COLO829 (cell line): Measurements from ENCODE around the gene TMEM208.

Experiments
- DNase-seq: peaks from one replicate; pipeline ENCODE4 v3.0.0; 2012; ENCODE audit warnings: low spot score

The TMEM208 gene

DNA sequence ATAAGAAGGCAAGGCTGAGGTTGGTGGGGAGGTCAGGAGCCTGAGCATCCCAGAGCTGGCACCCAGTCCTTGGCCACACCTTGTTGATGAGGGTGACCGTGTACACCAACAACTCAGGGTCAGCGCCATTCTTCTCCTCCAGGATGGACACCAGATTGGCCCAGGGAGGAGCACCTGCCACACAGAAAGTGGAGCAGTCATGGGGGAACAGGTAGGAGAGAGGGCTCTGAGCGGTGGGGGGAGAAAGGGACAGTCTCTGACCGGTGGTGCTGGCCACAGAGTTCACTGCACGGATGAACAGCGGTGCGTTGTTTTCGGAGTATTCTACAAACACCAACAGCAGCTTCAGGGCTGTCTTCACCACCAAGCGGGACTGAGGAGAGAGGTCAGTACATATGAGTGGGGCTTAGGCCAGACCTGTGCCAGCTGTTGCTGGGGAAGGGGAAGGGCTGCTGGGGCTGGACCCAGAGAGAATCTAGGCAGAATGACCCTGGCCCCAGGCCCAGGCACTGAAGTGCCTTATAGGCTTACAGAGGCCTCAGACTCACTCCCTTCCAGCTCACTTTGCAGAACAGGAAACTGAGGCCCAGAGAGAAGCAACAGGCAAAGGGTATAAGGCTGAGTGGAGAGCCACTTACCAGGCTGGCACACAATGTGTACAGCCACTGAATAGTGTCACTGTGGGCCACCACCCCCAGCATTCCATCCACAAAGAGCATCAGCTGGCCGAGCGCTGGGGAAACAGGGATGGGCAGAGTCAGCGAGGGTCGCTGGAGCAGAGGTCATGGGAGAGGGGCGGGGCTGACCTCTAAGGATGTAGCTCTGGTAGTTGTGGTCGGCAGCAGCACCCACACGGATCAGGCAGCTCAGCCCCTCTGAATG, 10.7 kb downstream of the TMEM208 start:
- no peak for DNase-seq

- no peak for DNase-seq
These were observed 11.3 kb downstream of the TMEM208 start for GRCh38 chr16:67238278-67238575.

GRCh38 chr16:67238806-67239470, 12.0 kb downstream of the TMEM208 start:
- no peak for DNase-seq

DNA sequence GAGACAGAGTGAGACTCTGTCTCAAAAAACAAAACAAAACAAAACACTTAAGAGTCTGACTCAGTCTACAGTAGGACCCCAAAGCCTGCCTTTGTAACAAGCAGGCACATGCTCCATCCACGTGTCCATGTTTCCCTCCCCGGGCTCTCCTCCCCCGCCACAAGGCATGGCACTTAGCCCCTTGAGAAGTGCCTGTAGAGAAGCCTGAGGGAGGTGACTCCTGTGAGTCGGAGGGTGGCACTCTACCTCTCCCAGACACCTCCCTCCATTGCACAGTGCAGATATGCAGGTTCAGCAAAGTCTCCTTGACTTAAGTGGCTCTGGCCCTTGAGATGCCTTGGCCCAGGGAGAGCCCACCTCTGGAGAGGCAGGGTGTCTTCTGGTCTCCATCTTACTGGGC, 13.6 kb downstream of the TMEM208 start:
- DNase-seq = no peak

GRCh38 chr16:67241008-67241900, 14.3 kb downstream of the TMEM208 start:
- peak; percentile 63 for DNase-seq

GRCh38 chr16:67242138-67242730, 15.3 kb downstream of the TMEM208 start:
- no peak for DNase-seq

- DNase-seq = no peak
These were observed 16.6 kb downstream of the TMEM208 start for GRCh38 chr16:67243481-67243880.

DNA sequence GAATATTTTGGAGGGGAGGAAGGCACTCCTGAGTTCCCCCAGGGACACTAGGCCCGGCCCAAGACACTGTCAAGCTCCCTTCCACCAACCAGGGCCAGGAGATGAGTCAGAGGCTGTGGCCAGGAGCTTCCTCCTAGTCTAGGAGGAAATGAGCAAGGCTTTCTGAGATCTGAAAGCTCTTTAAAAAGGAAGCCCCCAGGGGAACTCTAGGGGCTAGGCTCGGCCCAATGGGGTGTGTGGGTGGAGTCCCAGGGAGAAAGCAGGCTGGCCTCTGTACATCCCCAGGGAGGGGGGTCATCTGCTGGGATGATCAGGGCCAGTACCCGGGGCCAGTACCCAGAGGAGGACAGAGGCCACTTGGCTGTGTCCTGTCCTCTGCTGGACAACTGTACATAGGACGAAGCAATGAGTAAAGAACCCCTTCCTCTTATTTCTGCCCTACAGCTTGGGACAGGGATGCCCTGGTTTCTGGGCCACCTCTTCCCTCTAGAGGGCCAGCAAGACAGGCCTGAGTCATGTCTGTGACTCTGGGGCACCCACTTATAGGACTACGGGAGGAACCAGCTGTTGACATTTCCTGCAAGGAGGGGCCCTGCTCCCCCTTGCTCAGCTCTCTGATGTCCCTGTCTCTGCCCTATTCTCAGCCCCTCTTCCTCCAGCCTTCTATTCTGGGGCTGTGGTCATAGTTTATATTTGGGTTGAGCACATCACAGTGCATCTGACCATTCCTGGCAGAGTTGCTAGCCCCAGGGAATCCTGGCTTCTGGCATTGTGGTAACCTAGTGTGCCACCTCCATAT, 17.7 kb downstream of the TMEM208 start:
- peak; percentile 71 for DNase-seq

DNA sequence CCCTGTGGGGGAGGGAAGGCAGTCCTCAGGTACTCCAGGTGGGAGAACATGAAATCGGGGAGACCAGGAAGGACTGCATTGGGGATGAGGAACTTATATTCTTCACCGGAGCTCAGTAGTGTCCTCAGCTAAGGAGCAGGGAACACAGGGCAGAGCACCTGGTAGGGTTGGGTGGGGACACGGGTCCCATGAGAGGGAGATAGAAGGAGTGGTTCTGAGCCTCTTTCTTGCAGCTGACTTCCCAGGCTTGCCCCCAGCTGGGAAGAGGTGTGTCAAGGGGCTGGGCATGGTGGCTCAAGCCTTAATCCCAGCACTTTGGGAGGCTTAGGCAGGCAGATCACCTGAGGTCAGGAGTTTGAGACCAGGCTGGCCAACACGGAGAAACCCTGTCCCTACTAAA, 18.3 kb downstream of the TMEM208 start:
- no peak for DNase-seq

DNA sequence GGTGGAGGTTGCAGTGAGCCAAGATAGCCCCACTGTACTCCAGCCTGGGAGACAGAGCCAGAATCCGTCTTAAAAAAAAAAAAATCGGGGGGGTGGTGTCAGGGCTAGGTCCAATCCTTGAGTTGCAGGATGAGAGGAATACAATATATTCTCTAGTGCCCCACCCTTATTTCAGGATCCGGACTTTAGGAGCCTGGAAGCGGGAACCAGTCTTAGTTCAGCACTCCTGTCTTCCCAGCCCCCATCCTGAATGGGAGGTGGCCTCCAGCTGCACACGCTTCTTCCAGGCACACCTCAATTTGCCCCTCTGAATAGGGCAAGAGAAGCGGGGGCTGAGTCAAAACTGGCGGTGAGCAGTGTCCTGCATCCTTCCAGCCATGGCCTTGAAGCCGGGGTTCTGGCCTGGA, 18.7 kb downstream of the TMEM208 start:
- DNase-seq = no peak

DNA sequence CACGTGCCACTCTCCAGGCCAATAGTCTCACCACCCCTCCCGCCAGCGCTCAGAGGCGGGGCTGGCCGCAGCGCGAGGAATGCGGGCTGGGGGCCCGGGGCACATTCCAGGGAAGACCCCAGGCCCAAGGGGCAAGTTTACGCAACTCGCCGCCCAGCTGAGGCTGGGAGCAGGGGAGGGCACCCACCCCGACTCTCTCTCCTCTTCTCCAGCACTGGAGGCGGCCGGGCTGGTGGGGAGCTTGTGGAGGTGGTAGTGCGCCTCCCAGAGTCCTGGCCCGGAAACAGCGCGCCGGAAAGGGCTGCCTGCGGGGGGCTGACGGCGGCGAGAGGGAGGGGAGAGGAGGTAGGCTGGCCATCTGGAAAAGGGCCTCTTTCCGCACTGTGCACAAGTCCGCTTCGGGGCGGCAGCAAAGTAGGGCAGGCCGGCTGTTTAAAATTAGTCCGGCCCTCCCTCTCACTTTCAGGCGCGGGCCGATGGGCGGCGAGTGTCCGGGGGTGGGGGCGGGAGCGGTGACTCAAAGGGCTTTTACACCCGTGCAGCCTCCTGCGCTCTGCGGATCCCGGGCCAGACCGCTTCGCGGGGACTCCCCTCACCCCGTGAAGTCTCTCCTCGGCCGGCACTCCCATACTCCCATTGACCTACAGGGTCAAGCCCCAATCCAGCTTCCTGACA, 19.3 kb downstream of the TMEM208 start:
- no peak for DNase-seq

DNA sequence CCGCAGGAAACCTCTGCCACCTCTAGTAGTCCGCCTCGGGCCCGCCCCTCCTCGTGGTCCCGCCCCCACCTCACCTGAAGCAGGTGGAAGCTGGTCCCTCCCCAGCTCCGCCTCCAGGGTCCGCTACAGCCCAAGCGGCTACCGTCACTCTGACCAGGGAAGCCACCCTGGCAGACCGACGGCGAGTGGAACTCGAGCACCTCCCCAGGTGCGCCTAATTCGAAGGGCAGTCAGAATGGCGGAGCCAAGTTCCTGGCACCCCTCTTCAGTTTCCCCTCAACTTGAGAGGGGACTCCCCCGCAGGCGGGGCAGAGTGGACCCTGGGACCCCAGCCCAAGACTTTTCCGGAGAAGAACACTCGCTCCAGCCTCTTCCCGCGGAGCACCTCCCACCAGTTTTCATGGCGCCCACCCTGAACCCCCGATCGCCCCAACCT, 19.8 kb downstream of the TMEM208 start:
- DNase-seq = no peak

GRCh38 chr16:67247192-67248072, 20.5 kb downstream of the TMEM208 start, which contains the start of gene FHOD1:
Gene FHOD1 (minus strand): TSS chr16:67247481. CDS start chr16:67247410, 71 bp downstream.
- DNase-seq = peak; percentile 79

- DNase-seq = no peak
These were observed 21.1 kb downstream of the TMEM208 start for GRCh38 chr16:67248073-67248400.

DNA sequence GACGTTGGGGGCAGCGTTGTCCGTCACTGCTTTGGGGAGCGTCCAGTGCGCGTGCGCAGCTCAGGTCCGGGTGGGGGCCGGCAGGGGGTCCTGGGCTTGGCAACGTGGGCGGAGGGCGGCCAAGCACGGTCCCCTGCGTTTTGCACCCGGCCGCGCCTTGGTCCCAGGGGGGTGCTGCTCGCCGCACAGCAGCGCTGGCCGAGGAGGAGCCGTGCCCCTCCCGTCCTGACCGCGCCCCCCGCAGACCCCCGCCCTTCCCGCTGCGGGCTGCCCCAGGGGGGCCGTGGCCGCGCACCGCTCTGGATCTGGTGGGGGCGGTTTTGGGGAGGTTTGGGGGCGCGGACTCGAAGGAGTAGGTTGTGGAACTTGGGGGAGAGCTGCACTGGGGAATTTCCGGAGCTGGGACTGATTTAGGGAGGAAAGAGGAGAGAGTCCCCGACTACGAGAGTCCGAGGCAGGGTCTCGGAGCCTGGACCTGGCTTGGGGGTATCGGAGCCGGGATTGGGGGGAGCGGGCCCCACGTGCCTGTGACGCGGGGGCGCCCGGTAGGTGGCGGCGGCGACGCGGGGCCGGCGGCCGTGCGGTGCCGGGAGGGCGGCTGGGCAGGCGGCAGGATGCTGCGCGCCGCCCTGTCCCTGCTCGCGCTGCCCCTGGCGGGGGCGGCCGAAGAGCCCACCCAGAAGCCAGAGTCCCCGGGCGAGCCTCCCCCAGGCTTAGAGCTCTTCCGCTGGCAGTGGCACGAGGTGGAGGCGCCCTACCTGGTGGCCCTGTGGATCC, 21.7 kb downstream of the TMEM208 start, which contains the start of gene SLC9A5:
Gene SLC9A5 (plus strand): TSS at position 579 of the 777 bp plus-strand sequence. CDS start 36 bp downstream, at position 615.
- DNase-seq = no peak

GRCh38 chr16:67249178-67250044, 22.5 kb downstream of the TMEM208 start:
- no peak for DNase-seq

- DNase-seq = no peak
These were observed 23.1 kb downstream of the TMEM208 start for GRCh38 chr16:67250045-67250327.
